C4-2B (cell line): Measurements from ENCODE around the gene ACVR1.

ENCODE experiments used
- H3K27ac ChIP-seq: fragments of 450-650 bp; 2 replicates; pipeline ENCODE4 v1.5.1; 2017
- CTCF ChIP-seq: fragments of 450-650 bp; conservative IDR thresholded peaks from 2 replicates; pipeline ENCODE4 v1.5.1; 2017; ENCODE audit warnings: mild to moderate bottlenecking
- ZFX ChIP-seq: fragments of 450-650 bp; IDR thresholded peaks from 2 replicates; pipeline ENCODE4 v1.6.1; 2017

Gene ACVR1

DNA sequence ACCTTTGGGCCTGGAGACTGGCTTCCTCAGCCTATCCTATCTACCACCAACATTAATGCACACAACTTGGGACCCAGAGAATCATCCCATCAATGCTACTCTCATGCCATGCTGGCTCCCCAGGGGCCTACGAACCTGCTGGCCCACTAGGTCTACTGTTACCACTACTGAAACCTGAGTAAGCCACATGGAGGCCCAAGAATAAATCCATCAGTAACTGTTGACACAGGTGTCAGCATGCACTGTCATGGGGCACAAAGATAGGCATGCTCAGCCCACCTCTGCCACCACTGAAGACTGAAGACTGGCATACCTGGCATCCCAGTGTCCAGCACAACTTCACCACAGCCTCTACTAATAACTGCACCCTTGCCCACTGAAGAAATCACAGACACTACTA, 176.3 kb downstream of the ACVR1 start:
- TF ChIP-seq ZFX (no peak), CTCF (no peak)
- no peak overlapping the region for H3K27ac ChIP-seq

GRCh38 chr2:157699009-157699408, 177.1 kb downstream of the ACVR1 start:
- TF ChIP-seq ZFX, result no peak
- no peak for TF ChIP-seq CTCF
- H3K27ac ChIP-seq, result no peak overlapping the region

GRCh38 chr2:157698430-157698829, 177.7 kb downstream of the ACVR1 start:
- TF ChIP-seq ZFX, result no peak

GRCh38 chr2:157696036-157696435, 180.1 kb downstream of the ACVR1 start:
- TF ChIP-seq ZFX (no peak), CTCF (no peak)

More at GRCh38 chr2:157698430-157698829, 177.7 kb downstream of the ACVR1 start:
- no peak overlapping the region for H3K27ac ChIP-seq

DNA sequence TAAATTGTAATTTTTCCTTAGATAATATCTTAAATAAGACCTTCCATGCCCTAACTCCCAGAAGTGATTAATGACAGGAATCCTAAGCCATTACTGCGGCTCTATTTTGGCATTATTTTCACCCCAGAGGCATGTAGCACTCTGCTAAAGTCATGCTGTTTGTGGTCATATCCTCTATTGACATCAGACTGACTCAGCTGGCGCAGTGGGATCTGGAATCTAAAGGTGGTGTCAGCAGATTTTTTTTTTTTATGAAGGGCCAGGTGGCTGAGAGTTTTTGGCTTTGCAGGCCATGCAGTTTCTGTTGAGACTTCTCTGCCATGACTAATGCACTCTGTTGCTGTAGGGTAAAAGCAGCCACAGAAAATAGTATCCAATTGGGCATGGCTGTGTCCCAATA, 183.4 kb downstream of the ACVR1 start:
- TF ChIP-seq ZFX (no peak), CTCF (no peak)

More at GRCh38 chr2:157696036-157696435, 180.1 kb downstream of the ACVR1 start:
- H3K27ac ChIP-seq, result no peak overlapping the region

GRCh38 chr2:157691695-157692094, 184.4 kb downstream of the ACVR1 start:
- H3K27ac ChIP-seq, result no peak overlapping the region
- no peak for TF ChIP-seq CTCF
- TF ChIP-seq ZFX, result no peak

More for the DNA sequence above, 183.4 kb downstream of the ACVR1 start:
- no peak overlapping the region for H3K27ac ChIP-seq

DNA sequence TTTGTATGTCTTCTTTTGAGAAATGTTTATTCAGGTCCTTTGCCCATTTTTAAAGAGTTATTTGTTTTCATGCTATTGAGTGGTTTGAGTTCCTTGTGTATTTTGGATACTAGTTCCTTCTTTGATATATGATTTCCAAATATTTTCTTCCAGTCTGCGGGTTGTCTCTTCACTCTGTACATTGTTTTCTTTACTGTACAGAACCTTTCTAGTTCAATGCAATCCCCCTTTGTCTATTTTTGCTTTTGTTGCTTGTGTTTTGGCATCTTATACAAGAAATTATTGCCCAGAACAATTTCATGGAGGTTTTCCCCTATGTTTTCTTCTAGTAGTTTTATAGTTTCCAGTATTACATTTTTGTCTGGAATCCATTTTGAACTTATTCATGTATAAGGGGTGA, 185.0 kb downstream of the ACVR1 start:
- no peak for TF ChIP-seq CTCF
- no peak for TF ChIP-seq ZFX
- H3K27ac ChIP-seq, result no peak overlapping the region
